NT2/D1 (cell line): ENCODE results near the gene SLC6A20.

Source experiments
- YY1 ChIP-seq: IDR thresholded peaks from 2 replicates; pipeline ENCODE4 v1.6.1; 2011; ENCODE audit not compliant: insufficient read length, insufficient read depth
- ZNF274 ChIP-seq: IDR thresholded peaks from 2 replicates; pipeline ENCODE4 v1.6.1; 2011; ENCODE audit warnings: mild to moderate bottlenecking, low read depth, low read length

GRCh38 chr3:45789235-45789812 lies 7.0 kb downstream of the SLC6A20 start:
- no peak for TF ChIP-seq YY1
- TF ChIP-seq ZNF274 = no peak
